CD4-positive, alpha-beta T cell treated with Interleukin-1 beta for 1 hour (primary cell): ENCODE results near the gene FILIP1.

ENCODE experiments used
- DNase-seq, 2 donors: peaks; one replicate each; pipeline ENCODE4 v3.0.0-alpha.2; 2020 to 2022

FILIP1 gene

DNA sequence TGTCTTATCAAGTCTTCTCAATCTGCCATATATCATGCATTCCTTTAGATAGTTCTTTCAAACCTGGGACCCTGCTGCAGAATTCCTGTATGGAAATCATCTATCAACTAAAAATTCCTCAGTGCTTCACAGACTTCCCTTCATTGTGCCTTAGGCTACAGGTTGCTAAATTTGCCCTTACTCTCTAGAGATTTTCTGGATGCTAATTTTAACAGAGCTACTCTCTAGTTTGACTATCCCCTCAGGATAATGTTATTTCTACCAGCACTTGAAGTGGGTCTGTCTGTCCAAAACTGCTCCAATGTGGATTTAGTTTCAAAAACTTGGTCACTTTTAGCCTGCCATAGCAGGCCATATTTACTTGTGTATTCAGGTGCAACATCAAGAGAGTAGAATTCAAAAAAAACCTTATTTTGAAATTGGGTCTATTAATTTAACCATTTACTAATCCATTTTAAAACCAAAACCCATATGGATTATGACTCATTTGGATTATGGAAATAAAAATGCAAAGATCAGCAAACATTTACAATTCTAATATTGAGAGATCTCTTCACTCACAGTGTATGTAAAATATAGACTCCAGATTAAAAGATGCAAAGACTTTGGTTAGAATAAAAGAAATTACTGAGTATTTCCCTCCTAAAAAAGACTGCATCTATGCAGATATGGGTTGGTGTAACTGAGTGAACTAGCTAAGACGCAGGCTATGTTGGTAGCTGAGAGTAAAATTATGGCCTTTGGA is 236.1 kb downstream of the FILIP1 start:
- DNase-seq = no peak

DNA sequence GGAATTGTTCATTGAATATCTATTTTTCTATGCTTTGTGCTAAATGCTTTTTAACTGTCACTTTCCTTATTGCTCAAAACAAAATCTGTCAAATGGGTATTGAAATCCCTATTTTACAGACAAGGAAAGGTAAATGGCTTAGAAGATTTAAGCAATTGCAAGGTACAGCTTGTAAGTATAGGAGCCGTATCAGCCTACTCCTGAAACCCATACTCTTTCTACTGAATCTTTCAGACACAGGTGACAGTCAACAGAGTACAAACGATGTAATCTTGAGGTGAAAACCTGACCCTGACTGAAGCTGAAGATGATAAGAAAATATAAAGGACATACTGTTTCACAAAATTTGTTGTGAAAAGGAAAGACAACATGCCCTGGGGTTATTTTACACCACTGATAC is 243.0 kb downstream of the FILIP1 start:
- DNase-seq = no peak

DNA sequence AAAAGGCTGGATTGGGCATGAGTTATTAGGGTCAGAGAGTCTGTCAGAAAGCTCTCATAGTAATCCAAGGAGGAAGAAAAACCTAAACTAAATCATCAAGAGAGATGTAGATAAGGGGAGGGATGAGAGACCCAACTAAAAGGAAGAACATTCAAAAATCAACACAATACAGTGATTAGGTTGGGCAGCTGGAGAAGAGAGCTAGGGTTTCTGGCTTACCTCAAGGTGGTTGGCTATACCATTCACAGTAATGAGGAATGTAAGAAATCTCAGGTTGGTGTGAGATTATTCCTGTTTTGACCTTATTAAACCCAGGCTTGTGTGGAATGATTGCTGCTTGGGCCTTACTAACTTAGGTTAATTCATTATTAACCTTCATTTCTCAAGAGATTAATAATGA is 243.8 kb downstream of the FILIP1 start:
- DNase-seq = no peak

DNA sequence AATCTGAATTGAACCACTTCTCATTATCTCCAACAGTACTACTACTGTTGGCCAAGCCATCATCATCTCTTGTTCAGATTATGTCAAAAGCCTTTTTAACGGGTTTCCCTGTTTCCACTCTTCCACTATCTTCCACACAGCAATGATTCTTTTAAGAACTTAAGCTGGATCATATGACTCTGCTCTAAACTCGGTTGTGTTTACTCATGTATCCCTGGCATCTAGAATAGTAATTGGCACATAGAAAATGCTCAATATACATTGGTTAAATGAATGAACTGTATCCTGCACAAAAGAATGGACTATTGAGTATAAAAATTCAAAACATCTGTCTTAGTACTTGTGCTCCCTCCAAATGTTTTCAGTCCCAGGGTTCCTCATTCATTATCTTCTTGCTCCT is 247.2 kb downstream of the FILIP1 start:
- no peak for DNase-seq

DNA sequence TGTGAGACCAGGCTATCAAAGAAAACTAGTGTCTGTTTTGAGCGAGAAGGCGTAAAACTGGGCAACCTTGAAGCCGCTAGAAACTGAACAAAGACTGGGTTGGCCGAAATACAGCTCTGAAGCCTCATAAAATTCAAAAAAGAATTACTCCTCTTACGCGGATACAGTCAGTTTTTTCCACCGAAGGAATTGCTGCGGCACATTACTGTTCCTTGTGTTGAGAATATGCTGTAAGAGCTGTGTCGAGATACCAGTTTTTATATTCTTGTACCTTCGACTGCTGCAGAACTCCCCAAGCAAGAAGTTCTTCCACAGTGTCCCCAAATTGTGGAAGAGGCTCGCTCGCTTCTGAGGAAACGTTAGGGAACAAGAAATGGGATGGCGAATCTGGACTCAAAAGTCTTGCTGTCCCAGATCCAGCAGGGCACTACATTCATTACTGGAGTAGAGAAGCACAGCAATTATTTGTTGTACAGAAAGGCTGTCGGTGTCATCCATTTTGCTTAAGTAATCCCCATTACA is 249.5 kb downstream of the FILIP1 start:
- no peak for DNase-seq

DNA sequence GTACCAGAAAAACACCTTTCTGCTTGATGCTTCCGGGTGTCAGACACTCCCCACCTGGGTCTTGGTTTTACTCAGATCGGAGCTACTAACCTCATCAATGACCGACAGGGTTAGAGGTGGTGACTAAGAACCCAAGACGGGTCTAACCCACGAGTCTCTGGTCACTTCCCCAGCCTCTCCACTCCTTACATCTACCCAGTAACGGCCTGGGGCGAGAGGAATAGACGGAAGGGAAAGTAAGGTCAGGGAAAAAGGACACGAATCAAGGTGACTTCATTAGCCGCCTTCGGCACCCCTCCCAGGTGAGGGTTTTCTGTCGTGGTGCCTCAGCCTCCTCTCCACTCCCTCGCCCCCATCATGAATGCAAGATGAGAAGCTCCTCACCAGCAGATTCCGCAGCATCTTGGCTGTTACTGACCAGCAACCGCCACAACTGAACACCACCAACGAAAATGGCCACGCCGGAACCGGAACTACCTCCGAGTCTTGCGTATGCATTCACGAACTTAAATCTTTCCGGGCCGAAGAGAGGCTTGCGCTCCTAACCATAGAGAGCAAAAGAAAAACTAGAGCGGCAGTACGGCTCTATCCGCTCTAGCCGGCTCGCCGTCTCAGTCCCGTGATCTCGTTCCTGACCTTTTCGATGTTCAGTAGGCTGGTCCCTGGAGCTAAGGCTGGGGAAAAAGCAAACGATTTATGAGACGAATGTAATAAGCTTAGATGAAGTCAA is 250.1 kb downstream of the FILIP1 start, which contains the start of gene COX7A2:
TSS of gene COX7A2 (minus strand) at position 469 of the 730 bp plus-strand sequence. CDS start at position 402, 67 bp downstream.
- DNase-seq = peak; percentile 91 to 92
